ENCODE measurements around the gene MYO5B. TPM values are rescaled to one million over a fixed set of nuclear protein-coding genes. Genes with fewer than 3 reads are reported as not detected.

MYO5B gene
- total RNA-seq, 1 experiment from 2014 or later = 25.9 TPM

DNA sequence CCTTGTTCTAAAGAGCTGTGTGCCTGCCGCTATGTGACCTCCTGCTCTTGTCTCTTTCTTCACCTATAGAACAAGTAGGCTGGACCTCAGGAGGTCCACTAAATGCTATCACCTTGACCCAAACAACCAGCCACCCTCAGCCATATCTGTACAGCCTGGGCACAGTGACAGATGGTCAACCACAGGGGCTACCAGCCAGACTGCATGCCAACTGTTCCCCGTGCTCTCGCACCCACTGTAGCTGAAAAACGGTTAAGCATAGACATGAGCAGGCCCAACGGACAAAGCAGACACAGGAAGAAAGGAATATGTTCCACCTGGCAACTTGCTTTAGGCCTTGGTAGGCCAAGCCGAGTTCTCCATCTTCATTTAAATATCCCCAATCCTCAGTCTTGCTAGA lies 338.5 kb downstream of the MYO5B start:
- H3K27ac Mint-ChIP-seq (ENCODE audit: low read depth, unreplicated experiment) = no peak overlapping the region
- ChIA-PET CTCF (interaction anchor here (0.7 to 6.6 kb wide), 5 partner anchors 20 to 345 kb away, joined by 3 to 33 read pairs (median 5); no protein-coding TSS in a partner anchor), POLR2A (no interaction called here)
- BruUV-seq (replicated peaks) = no TSS peak
- no peaks in the 10 kb centered on the region for H3K27me3 Mint-ChIP-seq (ENCODE audit: insufficient read depth, unreplicated experiment)
- no peak overlapping the region for H3K4me3 Mint-ChIP-seq (ENCODE audit: unreplicated experiment)
- H3K4me1 Mint-ChIP-seq (ENCODE audit: insufficient read depth, unreplicated experiment) = peaks cover 9% of the 10 kb centered on the region
- no peak for DNase-seq (ENCODE audit: unreplicated experiment)
- intact Hi-C loops (cut with micrococcal nuclease) = loop anchor here (5.0 kb wide), 1 partner anchor 89 kb away; no protein-coding TSS in a partner anchor
- H3K9me3 Mint-ChIP-seq (ENCODE audit: unreplicated experiment) = no peaks in the 10 kb centered on the region
- H3K36me3 Mint-ChIP-seq (ENCODE audit: insufficient read depth, unreplicated experiment) = no peaks in the 10 kb centered on the region
- TF ChIP-seq CTCF (IDR thresholded peaks at IDR 0.05; ENCODE audit: unreplicated experiment) = no peak

DNA sequence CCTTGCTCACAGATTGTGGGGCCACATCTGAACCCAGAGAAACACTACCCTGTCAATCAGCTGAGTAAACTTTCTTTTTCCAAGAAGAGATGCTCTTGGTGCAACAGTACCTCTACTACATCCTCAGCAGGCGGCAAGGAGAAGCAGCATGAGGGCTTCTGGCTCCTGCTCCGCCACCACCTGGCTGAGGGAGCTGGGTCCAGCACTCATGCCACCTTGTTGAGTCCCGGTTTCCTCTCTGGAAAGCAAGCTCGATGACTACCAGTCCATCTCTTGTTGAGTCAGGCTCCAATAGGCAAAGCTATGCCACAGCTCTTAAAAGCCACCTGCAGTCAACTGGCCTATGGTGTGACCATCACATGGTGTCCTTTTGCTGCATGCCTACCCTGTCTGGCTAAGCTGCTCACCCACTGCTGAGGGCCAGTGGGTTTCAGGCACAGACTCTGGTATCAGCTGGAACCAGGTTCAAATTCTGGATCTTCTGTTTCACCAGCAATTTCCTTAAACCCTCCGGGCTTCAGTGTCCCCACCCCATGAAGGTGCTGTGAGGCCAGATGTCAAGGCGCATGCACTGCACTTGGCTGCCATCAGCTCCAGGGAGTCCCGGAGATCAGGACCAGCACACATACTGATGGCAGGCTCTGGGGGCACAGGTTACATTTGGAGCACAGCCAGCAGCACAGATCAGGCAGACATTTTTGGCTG lies 339.1 kb downstream of the MYO5B start:
- Mint-ChIP-seq H3K36me3 (ENCODE audit: insufficient read depth, unreplicated experiment) (no peaks in the 10 kb centered on the region), H3K27ac (ENCODE audit: low read depth, unreplicated experiment) (no peak overlapping the region), H3K9me3 (ENCODE audit: unreplicated experiment) (no peaks in the 10 kb centered on the region), H3K4me1 (ENCODE audit: insufficient read depth, unreplicated experiment) (peaks cover 10% of the 10 kb centered on the region), H3K27me3 (ENCODE audit: insufficient read depth, unreplicated experiment) (no peaks in the 10 kb centered on the region), H3K4me3 (ENCODE audit: unreplicated experiment) (no peak overlapping the region)
- ChIA-PET CTCF (interaction anchor here (0.5 to 6.6 kb wide), 8 partner anchors 21 to 1144 kb away, joined by 3 to 33 read pairs (median 4); no protein-coding TSS in a partner anchor), POLR2A (interaction anchor here (0.7 kb wide), 1 partner anchor 22 kb away, joined by 4 read pairs; no protein-coding TSS in a partner anchor)
- no TSS peak for BruUV-seq (replicated peaks)
- intact Hi-C loops (cut with micrococcal nuclease) = loop anchor here (5.0 kb wide), 1 partner anchor 89 kb away; no protein-coding TSS in a partner anchor
- no peak for TF ChIP-seq CTCF (IDR thresholded peaks at IDR 0.05; ENCODE audit: unreplicated experiment)
- no peak for DNase-seq (ENCODE audit: unreplicated experiment)

- no TSS peak for BruUV-seq (replicated peaks)
- POLR2A ChIA-PET = interaction anchor here (0.6 to 1.0 kb wide), 2 partner anchors 336 to 388 kb away, joined by 3 read pairs; no protein-coding TSS in a partner anchor
- intact Hi-C loops (cut with micrococcal nuclease) = loop anchor here (5.0 kb wide), 1 partner anchor 87 kb away; no protein-coding TSS in a partner anchor
- Mint-ChIP-seq H3K4me1 (ENCODE audit: insufficient read depth, unreplicated experiment) (peaks cover 18% of the 10 kb centered on the region), H3K9me3 (ENCODE audit: unreplicated experiment) (no peaks in the 10 kb centered on the region), H3K27ac (ENCODE audit: low read depth, unreplicated experiment) (no peak overlapping the region), H3K27me3 (ENCODE audit: insufficient read depth, unreplicated experiment) (no peaks in the 10 kb centered on the region), H3K4me3 (ENCODE audit: unreplicated experiment) (no peak overlapping the region), H3K36me3 (ENCODE audit: insufficient read depth, unreplicated experiment) (no peaks in the 10 kb centered on the region)
- CTCF ChIA-PET = interaction anchor here (0.6 to 6.6 kb wide), 5 partner anchors 43 to 339 kb away, joined by 3 to 33 read pairs (median 4); no protein-coding TSS in a partner anchor
- DNase-seq (ENCODE audit: unreplicated experiment) = no peak
- TF ChIP-seq CTCF (IDR thresholded peaks at IDR 0.05; ENCODE audit: unreplicated experiment) = no peak
Measured at GRCh38 chr18:49854681-49855080, 340.3 kb downstream of the MYO5B start.

DNA sequence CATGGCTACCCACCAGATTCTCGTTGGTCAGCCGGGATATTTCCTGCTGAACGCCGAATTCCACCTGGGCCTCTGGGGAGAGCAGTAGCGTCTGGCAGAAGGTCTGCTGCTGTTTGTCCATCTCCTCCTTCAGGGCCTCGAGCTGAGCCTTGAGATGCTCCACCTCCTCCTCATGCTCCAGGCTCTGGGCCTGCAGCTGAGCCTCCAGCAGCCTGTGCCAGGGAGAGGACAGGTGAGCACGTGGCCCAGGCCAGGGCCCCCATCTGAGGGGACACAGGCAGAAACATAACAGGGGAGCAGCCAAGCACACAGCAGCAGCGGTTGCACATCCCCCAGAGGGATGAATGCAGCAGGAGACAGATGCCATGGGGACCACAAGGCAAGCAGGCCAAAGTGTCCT lies 341.5 kb downstream of the MYO5B start:
- no peak for TF ChIP-seq CTCF (IDR thresholded peaks at IDR 0.05; ENCODE audit: unreplicated experiment)
- Mint-ChIP-seq H3K27ac (ENCODE audit: low read depth, unreplicated experiment) (no peak overlapping the region), H3K36me3 (ENCODE audit: insufficient read depth, unreplicated experiment) (no peaks in the 10 kb centered on the region), H3K4me1 (ENCODE audit: insufficient read depth, unreplicated experiment) (peaks cover 31% of the 10 kb centered on the region), H3K9me3 (ENCODE audit: unreplicated experiment) (no peaks in the 10 kb centered on the region), H3K27me3 (ENCODE audit: insufficient read depth, unreplicated experiment) (no peaks in the 10 kb centered on the region), H3K4me3 (ENCODE audit: unreplicated experiment) (no peak overlapping the region)
- POLR2A ChIA-PET = no interaction called here
- intact Hi-C loops (cut with micrococcal nuclease) = no loop called here
- BruUV-seq (replicated peaks) = no TSS peak
- no peak for DNase-seq (ENCODE audit: unreplicated experiment)
- CTCF ChIA-PET = interaction anchor here (0.6 to 6.6 kb wide), 3 partner anchors 42 to 1111 kb away, joined by 3 to 33 read pairs (median 8); no protein-coding TSS in a partner anchor
